ENCODE data around the gene BORCS8.

BORCS8 gene

DNA sequence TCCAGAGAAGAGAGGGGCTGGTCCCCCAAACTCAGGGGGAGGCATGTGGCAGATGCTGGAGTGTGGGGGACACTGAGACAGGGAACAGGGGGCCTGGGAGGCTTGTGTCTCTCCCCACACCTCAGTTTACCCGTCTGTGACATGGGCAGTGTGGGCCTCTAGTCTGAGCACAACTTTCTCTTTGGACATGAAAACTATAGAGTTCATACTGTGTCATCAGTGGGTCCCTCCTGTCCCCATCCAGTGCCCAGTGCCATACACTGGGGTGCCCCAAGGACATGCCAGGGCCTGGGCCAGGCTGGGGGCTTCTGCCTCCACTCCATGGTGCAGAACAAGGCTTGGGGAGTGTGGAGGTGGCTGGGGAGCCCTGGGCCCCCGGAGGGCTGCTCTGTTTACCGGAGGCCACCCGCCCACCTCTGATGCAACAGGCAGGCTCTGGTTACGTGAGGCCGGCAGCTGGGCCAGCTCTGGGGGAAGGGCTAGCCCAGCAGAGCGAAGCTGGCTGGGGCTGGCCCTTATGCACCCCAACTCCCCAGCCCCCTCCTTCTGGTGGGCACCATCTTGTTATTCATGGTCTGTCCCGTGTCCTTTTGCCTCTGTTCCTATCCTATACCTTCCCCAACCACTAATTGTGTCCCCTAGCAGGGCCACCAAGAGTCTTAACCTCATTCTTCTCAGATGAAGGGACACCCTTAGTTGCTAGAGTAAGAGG is 20.0 kb downstream of the BORCS8 start:
- Histone ChIP-seq H3K36me3 (peaks cover 22% of the 10 kb centered on the region), H3K4me1 (ENCODE audit: control insufficient read depth in 1 of 2, insufficient read depth in 1 of 2, low read depth in 1 of 2, low read length in 1 of 2) (peaks cover 37 to 48% of the 10 kb centered on the region in 2 experiments), H3K4me3 (ENCODE audit: low read depth in 1 of 2, low read length in 1 of 2) (peak overlapping the region in 1 of 2 experiments; percentile 39), H3K27ac (peak overlapping the region; percentile 48), H3K9me3 (no peaks in the 10 kb centered on the region), H3K27me3 (no peaks in the 10 kb centered on the region)
- no peak for TF ChIP-seq CTCF (IDR thresholded peaks at IDR 0.05)

DNA sequence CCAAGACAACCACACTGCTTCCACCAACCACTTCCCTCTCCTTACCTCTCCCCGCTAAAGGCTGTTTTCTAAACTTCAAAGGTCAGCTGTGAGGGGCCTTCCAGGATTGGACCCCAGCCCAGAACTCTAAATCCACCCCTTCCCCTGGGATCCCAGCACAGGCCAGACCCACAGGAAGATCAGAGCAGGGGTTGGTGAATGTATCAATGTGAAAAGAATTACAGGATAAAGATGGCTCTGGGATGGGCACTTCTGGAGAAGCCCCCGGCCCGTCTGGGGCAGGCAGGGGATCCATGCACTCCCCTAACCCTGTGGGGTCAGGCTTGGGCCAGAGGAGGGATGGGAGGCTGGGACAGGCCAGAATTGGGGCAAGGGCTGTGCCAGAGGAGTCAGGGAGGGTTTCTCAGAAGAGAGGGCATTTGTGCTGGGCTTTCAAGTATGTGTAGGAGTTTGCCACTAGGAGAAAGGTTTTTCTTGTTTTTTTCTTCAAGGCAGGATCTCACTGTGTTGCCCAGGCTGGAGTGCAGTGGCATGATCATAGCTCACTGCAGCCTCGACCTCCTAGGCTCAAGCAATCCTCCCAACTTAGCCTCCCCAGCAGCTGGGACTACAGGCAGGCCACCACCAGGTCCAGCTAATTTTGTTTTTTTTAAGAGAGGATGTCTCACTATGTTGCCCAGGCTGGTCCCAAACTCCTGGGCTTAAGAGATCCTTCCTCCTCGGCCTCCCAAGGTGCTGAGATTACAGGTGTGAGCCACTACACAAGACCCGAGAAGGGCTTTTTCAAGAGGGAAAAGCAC is 20.9 kb downstream of the BORCS8 start:
- H3K27me3 ChIP-seq: no peaks in the 10 kb centered on the region
- no peaks in the 10 kb centered on the region for H3K9me3 ChIP-seq
- peak overlapping the region; percentile 48 for H3K27ac ChIP-seq
- peak overlapping the region in 1 of 2 experiments; percentile 37 for H3K4me3 ChIP-seq (ENCODE audit: low read depth in 1 of 2, low read length in 1 of 2)
- peaks cover 14% of the 10 kb centered on the region for H3K36me3 ChIP-seq
- TF ChIP-seq CTCF (IDR thresholded peaks at IDR 0.05): no peak
- peaks cover 37 to 48% of the 10 kb centered on the region in 2 experiments for H3K4me1 ChIP-seq (ENCODE audit: control insufficient read depth in 1 of 2, insufficient read depth in 1 of 2, low read depth in 1 of 2, low read length in 1 of 2)

- Histone ChIP-seq H3K4me3 (ENCODE audit: low read depth in 1 of 2, low read length in 1 of 2) (peak within 1 kb of the TSS; percentile 37 to 48), H3K4me1 (ENCODE audit: control insufficient read depth in 1 of 2, insufficient read depth in 1 of 2, low read depth in 1 of 2, low read length in 1 of 2) (peaks cover 37 to 48% of the 10 kb centered on the region in 2 experiments), H3K36me3 (peaks cover 15% of the 10 kb centered on the region), H3K9me3 (no peaks in the 10 kb centered on the region), H3K27ac (peak within 1 kb of the TSS; percentile 48), H3K27me3 (no peaks in the 10 kb centered on the region)
- no peak for TF ChIP-seq CTCF (IDR thresholded peaks at IDR 0.05)
These were observed 21.7 kb downstream of the BORCS8 start, which contains the start of gene MEF2B for GRCh38 chr19:19170053-19170872. Gene MEF2B (minus strand): TSS chr19:19170263. CDS start chr19:19150735, 19,528 bp downstream.

DNA sequence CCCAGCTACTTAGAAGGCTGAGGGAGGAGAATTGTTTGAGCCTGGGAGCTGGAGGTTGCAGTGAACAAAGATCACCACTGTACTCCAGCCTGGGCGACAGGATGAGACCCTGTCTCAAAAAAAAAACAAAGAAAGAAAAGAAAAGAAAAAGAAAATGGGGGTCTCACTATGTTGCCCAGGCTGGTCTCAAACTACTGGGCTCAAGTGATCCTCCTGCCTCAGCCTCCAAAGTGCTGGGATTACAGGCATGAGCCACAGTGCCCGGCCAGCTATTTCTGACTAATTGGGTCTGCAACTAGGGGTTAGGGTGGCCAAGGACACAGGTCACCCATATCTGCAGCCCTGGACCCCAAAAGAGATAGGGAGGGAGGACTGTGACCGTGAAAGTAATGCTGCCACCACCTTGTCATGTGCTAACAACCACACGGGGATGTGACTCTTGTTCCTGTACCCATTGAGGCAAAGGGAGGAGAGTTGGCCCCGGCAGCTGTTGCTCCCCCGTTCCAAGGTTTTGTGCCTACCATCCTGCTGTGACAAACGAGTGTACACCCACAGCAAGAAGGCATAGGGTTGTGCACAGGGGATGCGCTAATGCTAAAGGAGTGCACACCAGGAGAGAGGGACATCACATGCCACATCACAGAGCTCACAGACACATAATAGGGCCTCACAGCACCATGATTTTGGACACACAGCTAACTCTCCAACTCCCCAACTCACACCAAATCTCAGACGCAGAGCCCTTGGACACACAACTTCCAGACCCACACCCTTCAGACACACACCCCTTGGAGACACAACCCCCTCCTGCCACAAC is 22.5 kb downstream of the BORCS8 start:
- Histone ChIP-seq H3K4me3 (ENCODE audit: low read depth in 1 of 2, low read length in 1 of 2) (peak overlapping the region; percentile 37 to 48), H3K4me1 (ENCODE audit: control insufficient read depth in 1 of 2, insufficient read depth in 1 of 2, low read depth in 1 of 2, low read length in 1 of 2) (peaks cover 31 to 41% of the 10 kb centered on the region in 2 experiments), H3K27me3 (no peaks in the 10 kb centered on the region), H3K36me3 (peaks cover 22% of the 10 kb centered on the region), H3K9me3 (no peaks in the 10 kb centered on the region), H3K27ac (no peak overlapping the region)
- no peak for TF ChIP-seq CTCF (IDR thresholded peaks at IDR 0.05)
